ENCODE measurements around the gene SMOC2.

DNA sequence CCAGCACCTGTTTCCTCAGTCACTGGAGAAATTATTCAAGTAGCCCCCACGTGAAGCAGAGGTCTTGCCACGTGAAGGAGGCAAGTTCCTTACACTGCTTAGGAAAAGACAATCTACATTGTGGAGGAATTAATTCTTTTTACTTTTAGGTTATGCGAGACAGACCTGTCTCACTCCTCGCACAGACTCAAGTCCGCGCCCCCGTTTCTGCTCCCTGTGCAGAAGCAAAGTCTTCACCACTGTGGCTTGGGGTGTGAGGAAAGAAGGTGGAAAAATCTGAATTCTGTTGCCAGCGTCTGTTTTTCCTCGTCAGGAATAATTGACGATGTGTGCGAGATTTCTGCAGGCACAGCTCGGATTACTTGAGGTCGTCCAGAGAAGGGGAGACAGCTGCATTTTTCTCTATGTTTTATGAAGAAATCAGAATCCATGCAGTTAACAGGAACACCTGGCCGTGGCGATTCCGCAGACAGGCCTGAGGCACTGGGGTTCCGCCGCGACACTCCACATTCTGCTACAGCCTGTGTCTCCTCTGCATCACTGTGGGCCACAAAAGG, 185.1 kb downstream of the SMOC2 start:
- TF ChIP-seq, protein P1, sequence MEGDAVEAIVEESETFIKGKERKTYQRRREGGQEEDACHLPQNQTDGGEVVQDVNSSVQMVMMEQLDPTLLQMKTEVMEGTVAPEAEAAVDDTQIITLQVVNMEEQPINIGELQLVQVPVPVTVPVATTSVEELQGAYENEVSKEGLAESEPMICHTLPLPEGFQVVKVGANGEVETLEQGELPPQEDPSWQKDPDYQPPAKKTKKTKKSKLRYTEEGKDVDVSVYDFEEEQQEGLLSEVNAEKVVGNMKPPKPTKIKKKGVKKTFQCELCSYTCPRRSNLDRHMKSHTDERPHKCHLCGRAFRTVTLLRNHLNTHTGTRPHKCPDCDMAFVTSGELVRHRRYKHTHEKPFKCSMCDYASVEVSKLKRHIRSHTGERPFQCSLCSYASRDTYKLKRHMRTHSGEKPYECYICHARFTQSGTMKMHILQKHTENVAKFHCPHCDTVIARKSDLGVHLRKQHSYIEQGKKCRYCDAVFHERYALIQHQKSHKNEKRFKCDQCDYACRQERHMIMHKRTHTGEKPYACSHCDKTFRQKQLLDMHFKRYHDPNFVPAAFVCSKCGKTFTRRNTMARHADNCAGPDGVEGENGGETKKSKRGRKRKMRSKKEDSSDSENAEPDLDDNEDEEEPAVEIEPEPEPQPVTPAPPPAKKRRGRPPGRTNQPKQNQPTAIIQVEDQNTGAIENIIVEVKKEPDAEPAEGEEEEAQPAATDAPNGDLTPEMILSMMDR (IDR thresholded peaks at IDR 0.05) = no peak
- no peak for TF ChIP-seq EZH2 (IDR thresholded peaks at IDR 0.05; ENCODE audit: borderline replicate concordance, insufficient read depth, low read depth, low read length, poor library complexity, severe bottlenecking)

Data from B cell (primary cell).